Thymus (tissue), 11 donors: Measurements from ENCODE around the gene MITF. TPM values are rescaled to one million over a fixed set of nuclear protein-coding genes. Genes with fewer than 3 reads are reported as not detected.

Experiments used
- DNase-seq, 9 donors: peaks; one replicate each; pipeline ENCODE4 v3.0.0-alpha.2; 2013; ENCODE audit warnings: low spot score in 9 of 9, low read depth in 6 of 9, missing footprints in 1 of 9
- H3K27ac ChIP-seq, 2 donors: one replicate each; pipeline ENCODE4 v1.5.1; 2013; ENCODE audit warnings: control low read depth in 1 of 2, low read depth in 1 of 2, low read length in 1 of 2, mild to moderate bottlenecking in 1 of 2, moderate library complexity in 1 of 2
- H3K27me3 ChIP-seq, 2 donors: one replicate each; pipeline ENCODE4 v1.5.1; 2013; ENCODE audit warnings: low read length in 1 of 2; ENCODE audit not compliant: control insufficient read depth in 2 of 2, insufficient read depth in 1 of 2
- H3K36me3 ChIP-seq, 2 donors: one replicate each; pipeline ENCODE4 v1.5.1; 2013; ENCODE audit warnings: low read length in 1 of 2, mild to moderate bottlenecking in 1 of 2, moderate library complexity in 1 of 2; ENCODE audit not compliant: control insufficient read depth in 2 of 2, insufficient read depth in 2 of 2
- H3K4me1 ChIP-seq, 2 donors: one replicate each; pipeline ENCODE4 v1.5.1; 2013; ENCODE audit warnings: low read length in 2 of 2; ENCODE audit not compliant: control insufficient read depth in 2 of 2, insufficient read depth in 2 of 2
- H3K4me3 ChIP-seq, 2 donors: one replicate each; pipeline ENCODE4 v1.5.1; 2013; ENCODE audit warnings: low read length in 2 of 2, control low read depth in 1 of 2, mild to moderate bottlenecking in 1 of 2
- H3K9me3 ChIP-seq, 2 donors: one replicate each; pipeline ENCODE4 v1.5.1; 2013; ENCODE audit warnings: low read length in 1 of 2, mild to moderate bottlenecking in 1 of 2; ENCODE audit not compliant: control insufficient read depth in 2 of 2, insufficient read depth in 1 of 2
- WGBS: extraction: QIAGEN DNeasy Blood & Tissue Kit; methylation state at CpG from one replicate; pipeline ENCODE4 v1.1.7; 2013; 5-methylcytosine and 5-hydroxymethylcytosine counted together
- polyA plus RNA-seq: library from polyadenylated mRNA; stranded (reverse); fragments of 200-250 nt; gene quantifications from one replicate; pipeline ENCODE4 v1.2.3, GENCODE V29; 2013
- total RNA-seq: library from RNA; stranded (reverse); fragments of 120-200 nt; gene quantifications from one replicate; pipeline ENCODE4 v1.2.4, GENCODE V29; 2013
- donor health status: healthy.

Gene MITF
- total and polyA plus RNA-seq, 2 donors, result 3.2 to 4.8 TPM

DNA sequence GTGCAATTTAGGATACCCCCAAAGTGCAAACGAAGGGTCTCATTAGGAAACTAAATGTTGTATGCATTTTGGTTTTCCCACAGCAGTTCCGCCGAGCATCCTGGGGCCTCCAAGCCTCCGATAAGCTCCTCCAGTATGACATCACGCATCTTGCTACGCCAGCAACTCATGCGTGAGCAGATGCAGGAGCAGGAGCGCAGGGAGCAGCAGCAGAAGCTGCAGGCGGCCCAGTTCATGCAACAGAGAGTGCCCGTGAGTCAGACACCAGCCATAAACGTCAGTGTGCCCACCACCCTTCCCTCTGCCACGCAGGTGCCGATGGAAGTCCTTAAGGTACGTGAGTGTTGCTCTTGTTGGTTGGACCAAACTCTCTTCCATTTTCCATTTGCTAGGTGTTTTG is 139.8 kb downstream of the MITF start:
- H3K4me3 ChIP-seq, result no peak overlapping the region
- DNase-seq, result no peak
- no peaks in the 10 kb centered on the region for H3K4me1 ChIP-seq

GRCh38 chr3:69880069-69880640 is 140.9 kb downstream of the MITF start:
- no peak for DNase-seq
- Histone ChIP-seq H3K4me1 (no peaks in the 10 kb centered on the region), H3K27ac (no peak overlapping the region), H3K9me3 (no peaks in the 10 kb centered on the region), H3K4me3 (no peak overlapping the region), H3K36me3 (no peaks in the 10 kb centered on the region), H3K27me3 (no peaks in the 10 kb centered on the region)
- WGBS, result 95% methylated on average over 4 of the region's 4 CpGs

More for the DNA sequence above, 139.8 kb downstream of the MITF start:
- H3K27ac ChIP-seq, result no peak overlapping the region
- no peaks in the 10 kb centered on the region for H3K27me3 ChIP-seq
- WGBS, result 98% methylated on average over 14 of the region's 14 CpGs
- no peaks in the 10 kb centered on the region for H3K9me3 ChIP-seq
- no peaks in the 10 kb centered on the region for H3K36me3 ChIP-seq

DNA sequence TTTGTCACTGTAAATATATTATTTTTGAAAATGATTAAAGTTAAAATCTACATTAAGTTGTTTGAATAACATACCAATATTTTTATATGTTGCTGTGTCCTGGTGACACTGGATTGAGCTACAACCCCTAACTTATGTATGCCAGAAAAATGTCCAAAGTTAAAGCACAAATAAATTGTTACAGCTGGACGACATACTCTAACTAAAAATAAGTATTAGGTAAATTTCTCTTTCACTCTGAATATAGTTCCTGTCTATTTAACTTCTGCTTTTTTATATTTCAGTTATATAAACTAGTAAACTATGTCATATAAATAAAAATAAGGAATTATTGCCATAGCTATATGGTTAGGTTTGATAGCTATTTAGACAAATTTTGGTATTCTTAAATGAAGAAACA is 141.8 kb downstream of the MITF start:
- H3K27me3 ChIP-seq, result no peaks in the 10 kb centered on the region
- DNase-seq, result no peak
- 16% methylated on average over 1 of the region's 1 CpG for WGBS
- no peaks in the 10 kb centered on the region for H3K9me3 ChIP-seq
- H3K4me1 ChIP-seq, result no peaks in the 10 kb centered on the region
- no peak overlapping the region for H3K27ac ChIP-seq
- no peaks in the 10 kb centered on the region for H3K36me3 ChIP-seq
- H3K4me3 ChIP-seq, result no peak overlapping the region

DNA sequence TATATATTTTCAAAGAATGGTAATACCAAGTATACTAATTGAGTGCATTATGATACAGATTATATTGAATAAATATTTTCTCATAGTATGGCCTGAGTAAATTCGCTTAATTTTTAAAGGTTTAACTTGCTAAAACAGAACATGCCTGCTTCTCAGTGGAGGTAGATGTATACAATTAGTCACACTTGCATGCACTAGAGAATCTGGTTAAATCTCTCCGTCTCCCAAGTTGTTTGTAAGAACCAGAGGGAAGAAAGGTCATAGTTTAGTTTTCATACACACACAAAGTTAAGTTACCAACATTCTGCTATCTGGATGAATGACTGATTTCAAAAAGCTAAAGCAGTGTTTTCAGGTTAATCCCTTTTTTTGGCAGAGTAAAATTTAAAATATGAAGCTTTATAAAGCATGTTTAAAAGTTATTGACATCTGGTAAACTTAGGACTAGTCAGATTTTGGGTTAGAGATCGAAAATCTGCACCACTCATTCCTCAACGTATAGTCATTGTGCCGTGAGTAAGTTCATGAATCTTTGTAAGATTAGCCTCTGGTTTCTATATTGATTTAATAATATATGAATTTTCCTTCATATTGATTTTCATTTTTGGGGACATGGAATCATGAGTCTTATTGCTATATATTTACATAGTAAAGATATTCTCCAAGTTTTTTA is 142.6 kb downstream of the MITF start:
- no peak overlapping the region for H3K27ac ChIP-seq
- DNase-seq, result no peak

GRCh38 chr3:69882560-69882959 is 143.3 kb downstream of the MITF start:
- Histone ChIP-seq H3K4me3 (no peak overlapping the region), H3K9me3 (no peaks in the 10 kb centered on the region), H3K27me3 (no peaks in the 10 kb centered on the region), H3K4me1 (no peaks in the 10 kb centered on the region), H3K27ac (no peak overlapping the region), H3K36me3 (no peaks in the 10 kb centered on the region)
- no peak for DNase-seq
- 95% methylated on average over 4 of the region's 4 CpGs for WGBS

More for the DNA sequence above, 142.6 kb downstream of the MITF start:
- Histone ChIP-seq H3K4me1 (no peaks in the 10 kb centered on the region), H3K36me3 (no peaks in the 10 kb centered on the region), H3K4me3 (no peak overlapping the region), H3K27me3 (no peaks in the 10 kb centered on the region), H3K9me3 (no peaks in the 10 kb centered on the region)
- WGBS, result 96% methylated on average over 5 of the region's 5 CpGs

DNA sequence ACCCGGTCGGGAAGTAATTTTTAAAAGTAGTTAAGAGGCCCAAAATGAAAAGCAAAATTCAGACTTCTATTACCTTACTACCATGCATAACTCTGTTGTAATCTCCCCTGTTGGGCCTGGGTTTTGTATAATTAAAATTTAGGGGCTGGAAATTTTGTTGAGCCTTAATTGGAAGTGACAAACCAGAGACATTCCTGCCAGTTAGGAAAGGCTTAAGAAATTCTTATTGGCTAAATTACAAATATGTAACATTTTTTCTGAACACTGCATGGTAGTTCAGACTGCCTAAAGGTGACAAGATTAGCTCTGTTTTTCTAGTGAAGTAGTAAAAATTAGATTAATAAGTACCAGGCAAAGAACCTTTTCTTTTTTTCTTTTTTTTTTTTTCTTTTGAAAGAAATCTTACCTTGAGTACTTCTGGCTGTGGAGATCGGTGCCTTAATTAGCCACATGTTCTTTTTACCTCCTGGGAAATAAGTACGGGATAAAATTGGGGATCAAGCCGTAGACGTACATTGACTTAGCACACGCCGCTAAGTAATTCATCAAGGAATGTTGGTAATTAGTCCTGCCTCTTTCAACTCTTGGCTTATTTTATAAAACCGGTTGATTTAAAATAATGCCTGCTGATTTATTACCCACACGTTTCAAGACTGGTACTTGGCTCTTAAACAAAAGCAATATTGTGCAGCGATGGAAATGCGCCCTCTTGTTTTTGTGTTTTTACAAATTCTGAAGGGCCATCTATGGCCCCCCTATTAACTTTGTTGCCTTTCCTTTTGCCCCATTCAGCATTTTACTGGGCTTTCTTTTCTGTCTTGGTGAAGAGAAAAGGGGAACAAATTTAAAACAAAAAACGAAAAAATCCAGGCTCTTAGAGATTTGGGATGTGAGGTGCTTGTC is 149.0 kb downstream of the MITF start:
- Histone ChIP-seq H3K4me1 (no peaks in the 10 kb centered on the region), H3K4me3 (no peak overlapping the region), H3K9me3 (no peaks in the 10 kb centered on the region), H3K27me3 (no peaks in the 10 kb centered on the region), H3K27ac (no peak overlapping the region), H3K36me3 (no peaks in the 10 kb centered on the region)
- whole genome bisulfite sequencing, result 96% methylated on average over 13 of the region's 13 CpGs
- no peak for DNase-seq

DNA sequence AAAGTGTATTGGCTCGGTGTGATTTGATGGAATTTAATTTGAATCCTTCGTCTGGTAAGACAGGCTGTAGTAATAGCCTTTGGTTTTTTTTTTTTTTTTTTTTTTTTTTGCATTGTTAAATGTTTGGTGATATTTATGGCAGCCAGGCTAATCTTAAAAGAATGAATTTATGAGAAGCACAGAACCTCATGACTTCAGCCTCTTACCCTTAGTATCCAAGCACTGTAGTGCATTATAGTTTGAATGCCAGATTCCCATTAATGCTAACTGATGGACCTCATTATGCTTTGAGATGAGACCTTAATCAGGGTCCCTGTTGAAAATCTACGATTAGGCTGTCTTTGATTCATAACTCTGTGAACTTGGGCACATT is 149.7 kb downstream of the MITF start:
- Histone ChIP-seq H3K4me3 (no peak overlapping the region), H3K4me1 (no peaks in the 10 kb centered on the region), H3K27ac (no peak overlapping the region), H3K36me3 (no peaks in the 10 kb centered on the region), H3K9me3 (no peaks in the 10 kb centered on the region), H3K27me3 (no peaks in the 10 kb centered on the region)
- 96% methylated on average over 3 of the region's 3 CpGs for WGBS
- no peak for DNase-seq

GRCh38 chr3:69890084-69890483 is 150.8 kb downstream of the MITF start:
- H3K36me3 ChIP-seq, result no peaks in the 10 kb centered on the region
- DNase-seq, result no peak
- WGBS, result 96% methylated on average over 4 of the region's 4 CpGs
- no peak overlapping the region for H3K4me3 ChIP-seq
- no peaks in the 10 kb centered on the region for H3K27me3 ChIP-seq
- H3K27ac ChIP-seq, result no peak overlapping the region
- no peaks in the 10 kb centered on the region for H3K9me3 ChIP-seq
- H3K4me1 ChIP-seq, result no peaks in the 10 kb centered on the region

DNA sequence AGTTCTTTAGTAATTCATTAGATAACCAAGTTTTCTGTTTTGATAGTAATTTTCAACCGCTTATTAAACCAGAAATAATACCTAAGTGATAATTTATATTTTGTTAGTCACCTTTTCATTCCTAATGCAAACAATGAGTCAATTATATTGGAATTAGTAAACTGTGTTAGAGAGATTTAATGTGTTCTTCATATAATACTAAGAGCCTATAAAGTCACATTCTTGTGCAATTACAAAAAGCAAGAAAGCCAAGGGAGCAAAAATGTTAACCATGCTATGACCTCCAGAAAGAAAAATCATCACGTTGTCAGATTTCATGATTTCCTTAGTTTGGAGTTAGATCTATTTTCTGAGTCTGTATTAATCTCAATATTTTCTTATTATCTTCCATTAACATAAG is 151.4 kb downstream of the MITF start:
- H3K27ac ChIP-seq, result no peak overlapping the region
- WGBS, result 97% methylated on average over 2 of the region's 2 CpGs
- DNase-seq, result no peak
- H3K27me3 ChIP-seq, result no peaks in the 10 kb centered on the region
- H3K36me3 ChIP-seq, result no peaks in the 10 kb centered on the region
- H3K9me3 ChIP-seq, result no peaks in the 10 kb centered on the region
- H3K4me3 ChIP-seq, result no peak overlapping the region
- no peaks in the 10 kb centered on the region for H3K4me1 ChIP-seq
